Measurements from ENCODE around the gene MSANTD1. TPM values are rescaled to one million over a fixed set of nuclear protein-coding genes. Genes with fewer than 3 reads are reported as not detected.

Gene MSANTD1
- polyA plus RNA-seq, 1 donor from 2014 or later = 12.7 TPM

- Histone ChIP-seq H3K4me3 (ENCODE audit: low read length) (no peak overlapping the region), H3K79me2 (replicated peaks; ENCODE audit: insufficient read depth, low read length) (no peaks in the 10 kb centered on the region), H3K9ac (ENCODE audit: low read length) (no peak overlapping the region), H3K4me2 (ENCODE audit: low read length) (no peak overlapping the region), H3K9me3 (ENCODE audit: low read length) (no peaks in the 10 kb centered on the region), H3K27ac (ENCODE audit: low read length) (no peak overlapping the region), H2AFZ (ENCODE audit: low read depth, low read length) (no peak overlapping the region), H3F3A (ENCODE audit: insufficient read depth, low read length, poor library complexity, severe bottlenecking) (no peaks in the 10 kb centered on the region), H3K9me2 (ENCODE audit: insufficient read depth, low read length) (no peaks in the 10 kb centered on the region), H3K27me3 (ENCODE audit: insufficient read depth, low read depth, low read length) (no peaks in the 10 kb centered on the region), H4K20me1 (ENCODE audit: insufficient read depth) (no peaks in the 10 kb centered on the region), H3K36me3 (ENCODE audit: insufficient read depth, low read length) (no peaks in the 10 kb centered on the region)
- TF ChIP-seq REST (IDR thresholded peaks at IDR 0.05; ENCODE audit: borderline replicate concordance) = no peak
- no peak for TF ChIP-seq TAF1 (IDR thresholded peaks at IDR 0.05; ENCODE audit: low read depth)
- TF ChIP-seq EZH2 (IDR thresholded peaks at IDR 0.05; ENCODE audit: borderline replicate concordance, insufficient read depth, low read length, poor library complexity, severe bottlenecking) = no peak
- no peak for TF ChIP-seq CTCF (IDR thresholded peaks at IDR 0.05; ENCODE audit: poor library complexity, severe bottlenecking)
- no peak for TF ChIP-seq POLR2AphosphoS5 (IDR thresholded peaks at IDR 0.05)
- no peak for TF ChIP-seq RAD21 (conservative IDR thresholded peaks at IDR 0.05)
- no peak for TF ChIP-seq EP300 (conservative IDR thresholded peaks at IDR 0.05; ENCODE audit: poor library complexity, severe bottlenecking)
- no peak for TF ChIP-seq SMC3 (conservative IDR thresholded peaks at IDR 0.05; ENCODE audit: poor library complexity)
- TF ChIP-seq MXI1 (conservative IDR thresholded peaks at IDR 0.05; ENCODE audit: poor library complexity, severe bottlenecking) = no peak
Observed at GRCh38 chr4:3267576-3268394, 18.8 kb downstream of the MSANTD1 start.

- Histone ChIP-seq H3K79me2 (replicated peaks; ENCODE audit: insufficient read depth, low read length) (no peaks in the 10 kb centered on the region), H3K9me3 (ENCODE audit: low read length) (no peaks in the 10 kb centered on the region), H3K9me2 (ENCODE audit: insufficient read depth, low read length) (no peaks in the 10 kb centered on the region), H3K9ac (ENCODE audit: low read length) (no peak overlapping the region), H4K20me1 (ENCODE audit: insufficient read depth) (no peaks in the 10 kb centered on the region), H3K27me3 (ENCODE audit: insufficient read depth, low read depth, low read length) (no peaks in the 10 kb centered on the region), H3K4me2 (ENCODE audit: low read length) (no peak overlapping the region), H3F3A (ENCODE audit: insufficient read depth, low read length, poor library complexity, severe bottlenecking) (no peaks in the 10 kb centered on the region), H3K27ac (ENCODE audit: low read length) (no peak overlapping the region), H2AFZ (ENCODE audit: low read depth, low read length) (no peak overlapping the region), H3K36me3 (ENCODE audit: insufficient read depth, low read length) (no peaks in the 10 kb centered on the region), H3K4me3 (ENCODE audit: low read length) (no peak overlapping the region)
- no peak for TF ChIP-seq RAD21 (conservative IDR thresholded peaks at IDR 0.05)
- TF ChIP-seq SMC3 (conservative IDR thresholded peaks at IDR 0.05; ENCODE audit: poor library complexity) = no peak
- no peak for TF ChIP-seq CTCF (IDR thresholded peaks at IDR 0.05; ENCODE audit: poor library complexity, severe bottlenecking)
- TF ChIP-seq TAF1 (IDR thresholded peaks at IDR 0.05; ENCODE audit: low read depth) = no peak
- TF ChIP-seq EP300 (conservative IDR thresholded peaks at IDR 0.05; ENCODE audit: poor library complexity, severe bottlenecking) = no peak
- TF ChIP-seq POLR2AphosphoS5 (IDR thresholded peaks at IDR 0.05) = no peak
- TF ChIP-seq EZH2 (IDR thresholded peaks at IDR 0.05; ENCODE audit: borderline replicate concordance, insufficient read depth, low read length, poor library complexity, severe bottlenecking) = no peak
- TF ChIP-seq MXI1 (conservative IDR thresholded peaks at IDR 0.05; ENCODE audit: poor library complexity, severe bottlenecking) = no peak
- no peak for TF ChIP-seq REST (IDR thresholded peaks at IDR 0.05; ENCODE audit: borderline replicate concordance)
Observed at GRCh38 chr4:3268395-3269104, 19.6 kb downstream of the MSANTD1 start.

Measured in neural cell (in vitro differentiated cells).